Aortic smooth muscle cell (primary cell): Measurements from ENCODE around the gene KCNH5. TPM values are rescaled to one million over a fixed set of nuclear protein-coding genes. Genes with fewer than 3 reads are reported as not detected.

Experiments
- total RNA-seq: library from RNA; depleted of rRNA; stranded (reverse); fragments of >200 nt; gene quantifications from 2 replicates; pipeline ENCODE4 v1.2.3, GENCODE V29; 2014

The KCNH5 gene, protein sequence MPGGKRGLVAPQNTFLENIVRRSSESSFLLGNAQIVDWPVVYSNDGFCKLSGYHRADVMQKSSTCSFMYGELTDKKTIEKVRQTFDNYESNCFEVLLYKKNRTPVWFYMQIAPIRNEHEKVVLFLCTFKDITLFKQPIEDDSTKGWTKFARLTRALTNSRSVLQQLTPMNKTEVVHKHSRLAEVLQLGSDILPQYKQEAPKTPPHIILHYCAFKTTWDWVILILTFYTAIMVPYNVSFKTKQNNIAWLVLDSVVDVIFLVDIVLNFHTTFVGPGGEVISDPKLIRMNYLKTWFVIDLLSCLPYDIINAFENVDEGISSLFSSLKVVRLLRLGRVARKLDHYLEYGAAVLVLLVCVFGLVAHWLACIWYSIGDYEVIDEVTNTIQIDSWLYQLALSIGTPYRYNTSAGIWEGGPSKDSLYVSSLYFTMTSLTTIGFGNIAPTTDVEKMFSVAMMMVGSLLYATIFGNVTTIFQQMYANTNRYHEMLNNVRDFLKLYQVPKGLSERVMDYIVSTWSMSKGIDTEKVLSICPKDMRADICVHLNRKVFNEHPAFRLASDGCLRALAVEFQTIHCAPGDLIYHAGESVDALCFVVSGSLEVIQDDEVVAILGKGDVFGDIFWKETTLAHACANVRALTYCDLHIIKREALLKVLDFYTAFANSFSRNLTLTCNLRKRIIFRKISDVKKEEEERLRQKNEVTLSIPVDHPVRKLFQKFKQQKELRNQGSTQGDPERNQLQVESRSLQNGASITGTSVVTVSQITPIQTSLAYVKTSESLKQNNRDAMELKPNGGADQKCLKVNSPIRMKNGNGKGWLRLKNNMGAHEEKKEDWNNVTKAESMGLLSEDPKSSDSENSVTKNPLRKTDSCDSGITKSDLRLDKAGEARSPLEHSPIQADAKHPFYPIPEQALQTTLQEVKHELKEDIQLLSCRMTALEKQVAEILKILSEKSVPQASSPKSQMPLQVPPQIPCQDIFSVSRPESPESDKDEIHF
- under 0.01 TPM in 1 of 2 replicates, not detected in the other for total RNA-seq

DNA sequence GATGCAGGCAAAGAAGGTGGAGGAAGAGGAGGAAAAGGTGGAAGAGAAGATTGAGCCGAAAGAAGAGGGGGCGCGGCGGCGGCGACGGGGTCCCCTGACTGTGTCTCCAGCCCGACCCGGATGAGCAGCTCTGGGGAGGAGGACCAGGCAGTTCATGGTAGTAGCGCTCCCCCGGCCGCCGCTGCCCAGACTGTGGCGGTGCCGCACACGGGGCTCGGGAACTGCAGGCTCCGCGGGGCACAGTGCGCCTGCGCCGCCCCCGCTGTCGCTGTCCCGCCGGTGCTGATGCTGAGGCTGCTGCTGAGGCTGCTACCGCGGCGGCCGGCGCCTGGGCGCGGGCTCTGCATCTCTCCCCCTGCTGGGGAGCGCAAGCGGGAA lies at the start of gene KCNH5:
Gene KCNH5, minus strand, starts transcription at position 225 of the 378 bp plus-strand sequence. CDS start 272 bp downstream, outside the sequence.

Other genes with a start within 250 kb of the KCNH5 start
- 19.0 and 24.2 TPM in 2 replicates for gene RHOJ, start 159.0 kb upstream of the KCNH5 start, total RNA-seq